ENCODE data around the gene SFXN5. TPM values are rescaled to one million over a fixed set of nuclear protein-coding genes. Genes with fewer than 3 reads are reported as not detected.
A peak's percentile ranks its signal among the peaks of the same experiment; 100 is the strongest.
"Not testable (repeated sequence)": the region's sequence is repeated elsewhere in the genome, so short reads cannot be mapped to it uniquely, and the experiment has no call there.

SFXN5 gene
- 1 to 10 TPM; 2.4 to 4.5 (median 3.3) TPM for polyA plus RNA-seq

- Mint-ChIP-seq H3K4me3 (peak within 1 kb of the TSS; percentile 91 to 98 (median 94)), H3K27ac (peak within 1 kb of the TSS; percentile 86 to 93 (median 91)), H3K27me3 (ENCODE audit: low read depth in 3 of 3) (peaks cover 10 to 23% (median 22%) of the 10 kb centered on the region in 3 donors), H3K4me1 (peaks cover 30 to 40% of the 10 kb centered on the region in 2 donors), H3K36me3 (no peaks in the 10 kb centered on the region), H3K9me3 (no peaks in the 10 kb centered on the region)
- peak; percentile 97 to 99 (median 98) for DNase-seq
These were observed at the start of gene SFXN5 for GRCh38 chr2:73071360-73072128. TSS of gene SFXN5 (minus strand) at chr2:73071712. CDS start at chr2:73071705, 7 bp downstream.

GRCh38 chr2:73119611-73120239, 48.2 kb upstream of the SFXN5 start:
- H3K27ac Mint-ChIP-seq, H3K36me3 Mint-ChIP-seq, H3K4me3 Mint-ChIP-seq, H3K9me3 Mint-ChIP-seq, H3K4me1 Mint-ChIP-seq, DNase-seq: not testable (repeated sequence)
- peaks cover 0 to 10% (median 2%) of the 10 kb centered on the region in 3 donors for H3K27me3 Mint-ChIP-seq (ENCODE audit: low read depth in 3 of 3)

GRCh38 chr2:73117441-73117840, 45.9 kb upstream of the SFXN5 start:
- no peaks in the 10 kb centered on the region for H3K9me3 Mint-ChIP-seq

GRCh38 chr2:73116182-73116960, 44.9 kb upstream of the SFXN5 start:
- no peaks in the 10 kb centered on the region for H3K9me3 Mint-ChIP-seq
- no peak for DNase-seq
- peaks cover 0 to 10% (median 3%) of the 10 kb centered on the region in 3 donors for H3K27me3 Mint-ChIP-seq (ENCODE audit: low read depth in 3 of 3)
- no peak overlapping the region for H3K4me3 Mint-ChIP-seq
- no peak overlapping the region for H3K27ac Mint-ChIP-seq
- H3K36me3 Mint-ChIP-seq = no peaks in the 10 kb centered on the region
- peaks cover 8% of the 10 kb centered on the region in 2 donors for H3K4me1 Mint-ChIP-seq

More at GRCh38 chr2:73117441-73117840, 45.9 kb upstream of the SFXN5 start:
- peaks cover 0 to 7% (median 3%) of the 10 kb centered on the region in 3 donors for H3K27me3 Mint-ChIP-seq (ENCODE audit: low read depth in 3 of 3)
- no peak overlapping the region for H3K27ac Mint-ChIP-seq
- no peaks in the 10 kb centered on the region for H3K36me3 Mint-ChIP-seq
- DNase-seq = no peak
- no peaks in the 10 kb centered on the region for H3K4me1 Mint-ChIP-seq
- H3K4me3 Mint-ChIP-seq = no peak overlapping the region

- H3K36me3 Mint-ChIP-seq = no peaks in the 10 kb centered on the region
- peaks cover 19 to 20% of the 10 kb centered on the region in 2 donors for H3K4me1 Mint-ChIP-seq
- H3K9me3 Mint-ChIP-seq = peaks cover 0 to 1% (median 0%) of the 10 kb centered on the region in 6 donors
- DNase-seq = no peak
- H3K27ac Mint-ChIP-seq = peak overlapping the region; percentile 4 to 82 (median 58)
- peak overlapping the region; percentile 57 to 76 (median 67) for H3K4me3 Mint-ChIP-seq
- peaks cover 2 to 10% (median 5%) of the 10 kb centered on the region in 3 donors for H3K27me3 Mint-ChIP-seq (ENCODE audit: low read depth in 3 of 3)
These were observed 42.9 kb upstream of the SFXN5 start for GRCh38 chr2:73114273-73114867.

- Mint-ChIP-seq H3K36me3 (no peaks in the 10 kb centered on the region), H3K27me3 (ENCODE audit: low read depth in 3 of 3) (peaks cover 3 to 10% (median 5%) of the 10 kb centered on the region in 3 donors), H3K27ac (peak within 1 kb of the TSS; percentile 54 to 91 (median 80)), H3K9me3 (peaks cover 0 to 1% (median 0%) of the 10 kb centered on the region in 6 donors), H3K4me3 (peak within 1 kb of the TSS; percentile 78 to 86 (median 86)), H3K4me1 (peaks cover 23% of the 10 kb centered on the region in 2 donors)
- DNase-seq = peak; percentile 79 to 84 (median 81)
These were observed 41.7 kb upstream of the SFXN5 start, which contains the start of gene RAB11FIP5 for GRCh38 chr2:73112913-73113854. TSS of gene RAB11FIP5 (minus strand) at chr2:73112948. CDS start at chr2:73112777, 171 bp downstream.

GRCh38 chr2:73112026-73112912, 40.8 kb upstream of the SFXN5 start:
- DNase-seq = peak in 2 of 3 donors; percentile 43 to 44
- H3K36me3 Mint-ChIP-seq = no peaks in the 10 kb centered on the region
- H3K27ac Mint-ChIP-seq = peak overlapping the region; percentile 54 to 91 (median 80)
- H3K9me3 Mint-ChIP-seq = peaks cover 0 to 1% (median 0%) of the 10 kb centered on the region in 6 donors
- peak overlapping the region; percentile 78 to 86 (median 86) for H3K4me3 Mint-ChIP-seq
- peaks cover 31 to 32% of the 10 kb centered on the region in 2 donors for H3K4me1 Mint-ChIP-seq
- H3K27me3 Mint-ChIP-seq (ENCODE audit: low read depth in 3 of 3) = peaks cover 3 to 10% (median 5%) of the 10 kb centered on the region in 3 donors

- no peaks in the 10 kb centered on the region for H3K36me3 Mint-ChIP-seq
- H3K27ac Mint-ChIP-seq = peak overlapping the region; percentile 54 to 91 (median 80)
- H3K27me3 Mint-ChIP-seq (ENCODE audit: low read depth in 3 of 3) = peaks cover 3 to 10% (median 7%) of the 10 kb centered on the region in 3 donors
- peak in 1 of 3 donors; percentile 7 for DNase-seq
- peaks cover 39 to 40% of the 10 kb centered on the region in 2 donors for H3K4me1 Mint-ChIP-seq
- H3K4me3 Mint-ChIP-seq = peak overlapping the region; percentile 78 to 86 (median 86)
- peaks cover 0 to 1% (median 0%) of the 10 kb centered on the region in 6 donors for H3K9me3 Mint-ChIP-seq
These were observed 39.8 kb upstream of the SFXN5 start for GRCh38 chr2:73111073-73112025.

GRCh38 chr2:73110168-73111072, 38.9 kb upstream of the SFXN5 start:
- no peaks in the 10 kb centered on the region for H3K36me3 Mint-ChIP-seq
- H3K27me3 Mint-ChIP-seq (ENCODE audit: low read depth in 3 of 3) = peaks cover 3 to 10% (median 7%) of the 10 kb centered on the region in 3 donors
- H3K27ac Mint-ChIP-seq = peak overlapping the region in 3 of 6 donors; percentile 59 to 91 (median 82)
- peaks cover 39 to 43% of the 10 kb centered on the region in 2 donors for H3K4me1 Mint-ChIP-seq
- H3K9me3 Mint-ChIP-seq = peaks cover 0 to 1% (median 0%) of the 10 kb centered on the region in 6 donors
- H3K4me3 Mint-ChIP-seq = peak overlapping the region; percentile 51 to 86 (median 78)
- DNase-seq = no peak
